Naive thymus-derived CD8-positive, alpha-beta T cell (primary cell): ENCODE results near the gene LTB4R2. TPM values are rescaled to one million over a fixed set of nuclear protein-coding genes. Genes with fewer than 3 reads are reported as not detected.
A peak's percentile ranks its signal among the peaks of the same experiment; 100 is the strongest.

Source experiments
- ATAC-seq, 2 donors: fragments of 150-1000 bp; cut with Tn5 transposase in 1 of 2; sonication (Bioruptor Pico), chemical (Tn5 transposase) in 1 of 2; 1 replicate in 1 of 2; 2 replicates in 1 of 2; pipeline ENCODE4 v1.10.0; 2021; ENCODE audit warnings: mild to moderate bottlenecking in 2 of 2, moderate library complexity in 2 of 2
- POLR2A ChIA-PET: fragments of 350-600 bp; sonication (Branson Sonifier 250); formaldehyde crosslinking; loops from one replicate; lab custom pipeline; 2021; ENCODE audit warnings: antibody characterized with exemption; lab: Charles Lee
- DNase-seq, 10 donors: peaks; one replicate each; pipeline versions ENCODE4 v3.0.0 to v3.0.0-alpha.2; 2020 to 2022
- H3K27ac Mint-ChIP-seq, 10 donors: one replicate each; pipeline ENCODE4 v1.8.0; 2020 to 2022; ENCODE audit warnings: mild to moderate bottlenecking in 10 of 10, mixed read lengths in 10 of 10, moderate library complexity in 4 of 10, inconsistent platforms in 1 of 10
- H3K27me3 Mint-ChIP-seq, 5 donors: one replicate each; pipeline ENCODE4 v1.8.0; 2021 to 2022; ENCODE audit warnings: mixed read lengths in 5 of 5
- H3K36me3 Mint-ChIP-seq, 3 donors: one replicate each; pipeline ENCODE4 v1.8.0; 2020 to 2022; ENCODE audit warnings: mixed read lengths in 3 of 3, mild to moderate bottlenecking in 2 of 3, inconsistent platforms in 1 of 3
- H3K4me1 Mint-ChIP-seq, 4 donors: one replicate each; pipeline ENCODE4 v1.8.0; 2021 to 2022; ENCODE audit warnings: mixed read lengths in 4 of 4
- H3K4me3 Mint-ChIP-seq, 10 donors: one replicate each; pipeline ENCODE4 v1.8.0; 2020 to 2022; ENCODE audit warnings: mild to moderate bottlenecking in 10 of 10, mixed read lengths in 10 of 10, moderate library complexity in 6 of 10, inconsistent platforms in 1 of 10
- H3K9me3 Mint-ChIP-seq, 9 donors: one replicate each; pipeline ENCODE4 v1.8.0; 2020 to 2022; ENCODE audit warnings: mixed read lengths in 9 of 9, mild to moderate bottlenecking in 3 of 9, inconsistent platforms in 1 of 9, moderate library complexity in 1 of 9
- polyA plus RNA-seq, 3 donors: library from polyadenylated mRNA; unstranded; fragments of 300-500 nt; fragmentation: Illumina TruSeq; gene quantifications; one replicate each; pipeline ENCODE4 v1.2.3, GENCODE V29; 2021
- total RNA-seq, 8 experiments: library from RNA in 2 of 8; stranded (reverse) in 2 of 8; gene quantifications; one replicate each; pipeline ENCODE4 v1.2.3 and lab custom pipeline; 2021 to 2026

LTB4R2 gene
- total and polyA plus RNA-seq, 5 experiments from 2014 or later = 0.93 to 13.0 (median 3.5) TPM

- POLR2A ChIA-PET = interaction anchor here (0.6 to 4.1 kb wide), 6 partner anchors 11 to 56 kb away, joined by 3 to 63 read pairs (median 26); partner anchors contain the start of genes CHMP4A, DHRS1, GMPR2 and MDP1
- Mint-ChIP-seq H3K9me3 (no peaks in the 10 kb centered on the region), H3K27me3 (no peaks in the 10 kb centered on the region), H3K36me3 (peaks cover 0 to 38% (median 10%) of the 10 kb centered on the region in 3 donors), H3K4me1 (peaks cover 31 to 44% (median 37%) of the 10 kb centered on the region in 4 donors), H3K4me3 (peak overlapping the region in 4 of 10 donors; percentile 24 to 32 (median 28)), H3K27ac (peak overlapping the region in 3 of 10 donors; percentile 41 to 85 (median 66))
- ATAC-seq (no peak), DNase-seq (no peak)
These were observed 40.6 kb upstream of the LTB4R2 start for GRCh38 chr14:24269368-24269767.

GRCh38 chr14:24269910-24270536 lies 39.9 kb upstream of the LTB4R2 start:
- Mint-ChIP-seq H3K9me3 (no peaks in the 10 kb centered on the region), H3K4me3 (peak overlapping the region; percentile 78 to 94 (median 92)), H3K27me3 (no peaks in the 10 kb centered on the region), H3K27ac (peak overlapping the region; percentile 8 to 100 (median 98)), H3K4me1 (peaks cover 31 to 45% (median 38%) of the 10 kb centered on the region in 4 donors), H3K36me3 (peaks cover 0 to 36% (median 10%) of the 10 kb centered on the region in 3 donors)
- POLR2A ChIA-PET = interaction anchor here (0.8 to 4.1 kb wide), 17 partner anchors 10 to 188 kb away, joined by 3 to 63 read pairs (median 7); partner anchors contain the start of genes CBLN3, CHMP4A, DCAF11 and DHRS1
- ATAC-seq = no peak
- no peak for DNase-seq

GRCh38 chr14:24270537-24271133 lies 39.3 kb upstream of the LTB4R2 start:
- POLR2A ChIA-PET = interaction anchor here (0.6 to 4.1 kb wide), 29 partner anchors 9 to 984 kb away, joined by 3 to 63 read pairs (median 5); partner anchors contain the start of genes CBLN3, CHMP4A, DCAF11 and DHRS1
- H3K27ac Mint-ChIP-seq = peak overlapping the region; percentile 87 to 100 (median 98)
- peak overlapping the region; percentile 78 to 94 (median 92) for H3K4me3 Mint-ChIP-seq
- peaks cover 0 to 30% (median 10%) of the 10 kb centered on the region in 3 donors for H3K36me3 Mint-ChIP-seq
- no peaks in the 10 kb centered on the region for H3K27me3 Mint-ChIP-seq
- H3K4me1 Mint-ChIP-seq = peaks cover 31 to 45% (median 41%) of the 10 kb centered on the region in 4 donors
- ATAC-seq = no peak
- H3K9me3 Mint-ChIP-seq = no peaks in the 10 kb centered on the region
- DNase-seq = peak in 1 of 10 donors; percentile 16

DNA sequence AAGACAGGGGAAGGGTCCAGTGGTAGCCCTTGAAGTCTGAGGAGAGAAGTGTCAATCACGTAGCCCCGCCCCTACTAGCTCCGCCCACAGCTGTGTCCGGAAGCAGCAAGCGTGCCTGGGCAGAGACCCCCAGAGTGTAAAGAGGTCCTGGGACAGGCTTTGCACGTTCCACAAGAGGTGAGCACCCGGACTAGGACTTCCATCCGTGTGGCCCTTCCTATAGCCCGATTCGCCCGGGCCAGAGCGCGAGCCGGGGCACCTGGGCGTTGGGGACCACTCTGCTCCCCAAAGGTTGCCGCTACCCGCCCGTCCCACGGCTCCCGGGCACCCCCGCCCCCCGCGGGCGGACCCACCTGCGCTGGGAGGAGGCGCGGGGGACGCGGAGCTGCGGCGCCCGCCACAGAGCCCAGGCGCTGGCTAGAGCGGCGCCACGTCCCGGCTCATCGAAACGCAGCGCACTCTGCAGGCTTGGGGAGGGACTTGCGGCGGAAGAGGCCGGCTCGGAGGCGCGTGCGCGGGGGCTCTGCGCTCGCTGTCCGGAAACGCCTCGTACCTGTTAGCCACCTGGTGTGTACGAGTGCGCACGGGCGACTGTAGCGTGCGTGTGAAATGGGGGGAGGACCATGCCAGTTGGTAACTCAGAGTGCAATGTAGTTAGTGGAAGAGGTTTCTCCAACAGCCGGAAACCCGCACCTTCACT lies 38.7 kb upstream of the LTB4R2 start, which contains the start of gene RABGGTA:
RABGGTA (minus strand) TSS at position 464 of the 700 bp plus-strand sequence. CDS start 482 bp downstream, outside the sequence.
- ATAC-seq = peak; percentile 86 to 91
- peak within 1 kb of the TSS; percentile 92 to 100 (median 99) for H3K27ac Mint-ChIP-seq
- DNase-seq = peak; percentile 87 to 98 (median 94)
- POLR2A ChIA-PET = interaction anchor here (0.6 to 4.1 kb wide), 33 partner anchors 9 to 985 kb away, joined by 3 to 63 read pairs (median 5); partner anchors contain the start of genes CBLN3, CHMP4A, DCAF11 and DHRS1
- H3K4me1 Mint-ChIP-seq = peaks cover 31 to 45% (median 41%) of the 10 kb centered on the region in 4 donors
- H3K4me3 Mint-ChIP-seq = peak within 1 kb of the TSS; percentile 78 to 94 (median 92)
- H3K9me3 Mint-ChIP-seq = no peaks in the 10 kb centered on the region
- H3K27me3 Mint-ChIP-seq = no peaks in the 10 kb centered on the region
- peaks cover 0 to 24% (median 10%) of the 10 kb centered on the region in 3 donors for H3K36me3 Mint-ChIP-seq

- H3K27ac Mint-ChIP-seq = peak overlapping the region; percentile 92 to 100 (median 98)
- no peaks in the 10 kb centered on the region for H3K27me3 Mint-ChIP-seq
- POLR2A ChIA-PET = interaction anchor here (0.7 to 4.1 kb wide), 26 partner anchors 9 to 986 kb away, joined by 3 to 63 read pairs (median 6); partner anchors contain the start of genes CBLN3, CHMP4A, DCAF11 and DHRS1
- H3K9me3 Mint-ChIP-seq = no peaks in the 10 kb centered on the region
- peaks cover 31 to 48% (median 42%) of the 10 kb centered on the region in 4 donors for H3K4me1 Mint-ChIP-seq
- ATAC-seq (no peak), DNase-seq (no peak)
- peak overlapping the region; percentile 78 to 94 (median 90) for H3K4me3 Mint-ChIP-seq
- H3K36me3 Mint-ChIP-seq = peaks cover 0 to 18% (median 6%) of the 10 kb centered on the region in 3 donors
These were observed 38.1 kb upstream of the LTB4R2 start for GRCh38 chr14:24271834-24272263.

- Mint-ChIP-seq H3K4me1 (peaks cover 30 to 53% (median 45%) of the 10 kb centered on the region in 4 donors), H3K36me3 (peaks cover 0 to 12% (median 2%) of the 10 kb centered on the region in 3 donors), H3K27me3 (no peaks in the 10 kb centered on the region), H3K4me3 (peak overlapping the region in 9 of 10 donors; percentile 17 to 93 (median 89)), H3K9me3 (no peaks in the 10 kb centered on the region), H3K27ac (peak overlapping the region; percentile 92 to 100 (median 98))
- POLR2A ChIA-PET = interaction anchor here (1.0 to 4.1 kb wide), 14 partner anchors 8 to 169 kb away, joined by 3 to 63 read pairs (median 9); partner anchors contain the start of genes CHMP4A, DCAF11, DHRS1 and IPO4
- DNase-seq (no peak), ATAC-seq (no peak)
These were observed 37.5 kb upstream of the LTB4R2 start for GRCh38 chr14:24272467-24272866.

DNA sequence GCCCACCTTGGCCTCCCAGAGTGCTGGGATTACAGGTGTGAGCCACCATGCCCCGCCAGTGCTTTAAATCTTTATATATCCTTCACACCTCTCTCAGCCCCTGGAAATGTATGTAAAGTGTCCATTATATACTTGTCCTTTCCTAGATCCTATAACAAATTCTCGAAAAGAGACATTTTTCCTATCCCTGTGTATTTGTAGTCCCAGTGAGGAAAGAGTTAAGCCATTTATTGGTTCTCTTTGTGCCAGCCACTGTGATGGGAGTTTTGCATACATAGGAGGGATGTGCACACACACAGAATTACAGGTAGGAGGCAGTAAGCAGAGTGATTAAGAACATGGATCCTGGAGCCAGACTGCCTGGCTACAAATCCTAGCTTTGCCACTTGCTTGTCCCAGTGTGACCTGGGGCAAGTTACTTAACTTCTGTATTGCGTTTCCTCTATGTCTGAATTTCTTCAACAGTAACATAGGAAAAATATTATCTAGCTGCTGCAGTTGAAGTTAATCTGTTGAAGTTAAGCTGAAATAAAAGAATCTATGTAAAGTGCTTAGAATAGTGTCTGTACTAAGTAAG lies 36.4 kb upstream of the LTB4R2 start:
- DNase-seq = peak in 1 of 10 donors; percentile 26
- Mint-ChIP-seq H3K4me1 (peaks cover 33 to 63% (median 53%) of the 10 kb centered on the region in 4 donors), H3K36me3 (peaks cover 0 to 5% (median 0%) of the 10 kb centered on the region in 3 donors), H3K4me3 (peak overlapping the region in 4 of 10 donors; percentile 2 to 36 (median 10)), H3K27ac (peak overlapping the region in 9 of 10 donors; percentile 78 to 100 (median 98)), H3K9me3 (no peaks in the 10 kb centered on the region), H3K27me3 (no peaks in the 10 kb centered on the region)
- POLR2A ChIA-PET = interaction anchor here (0.7 to 1.8 kb wide), 4 partner anchors 27 to 159 kb away, joined by 3 to 7 read pairs (median 4); partner anchors contain the start of genes DCAF11, NOP9, NRL and TINF2
- ATAC-seq = no peak

- H3K4me1 Mint-ChIP-seq = peaks cover 36 to 69% (median 59%) of the 10 kb centered on the region in 4 donors
- peaks cover 0 to 1% (median 0%) of the 10 kb centered on the region in 3 donors for H3K36me3 Mint-ChIP-seq
- peak overlapping the region; percentile 27 to 100 (median 98) for H3K27ac Mint-ChIP-seq
- H3K9me3 Mint-ChIP-seq = no peaks in the 10 kb centered on the region
- H3K27me3 Mint-ChIP-seq = no peaks in the 10 kb centered on the region
- ATAC-seq = peak in 1 of 2 donors; percentile 2
- peak in 6 of 10 donors; percentile 12 to 42 (median 26) for DNase-seq
- POLR2A ChIA-PET = interaction anchor here (0.9 to 1.8 kb wide), 3 partner anchors 26 to 160 kb away, joined by 3 to 7 read pairs (median 4); partner anchors contain the start of genes DCAF11, NOP9, NRL and TINF2
- H3K4me3 Mint-ChIP-seq = peak overlapping the region in 7 of 10 donors; percentile 0 to 40 (median 2)
These were observed 35.8 kb upstream of the LTB4R2 start for GRCh38 chr14:24274101-24274543.

DNA sequence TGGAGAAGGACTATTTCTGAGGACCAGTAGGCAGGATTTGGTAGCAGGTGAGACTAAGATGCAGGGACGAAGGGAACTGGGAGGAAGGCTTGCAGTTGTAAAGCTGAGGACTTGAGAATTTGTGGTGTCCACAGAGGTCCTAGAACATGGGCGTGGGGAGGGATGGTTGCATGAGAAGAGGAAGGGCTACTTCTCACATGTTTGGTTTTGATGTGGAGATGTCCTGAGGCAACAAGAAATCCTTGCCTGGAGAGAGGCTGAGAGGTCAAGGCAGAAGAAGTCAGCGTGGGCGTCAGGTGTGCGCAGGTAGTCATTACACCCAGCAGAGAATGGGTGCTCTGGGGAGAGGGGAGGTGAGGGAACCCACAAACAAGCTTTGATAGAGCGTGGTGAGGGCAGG lies 32.9 kb upstream of the LTB4R2 start:
- POLR2A ChIA-PET = interaction anchor here (1.0 to 1.5 kb wide), 2 partner anchors 14 to 20 kb away, joined by 3 read pairs; no protein-coding TSS in a partner anchor

DNA sequence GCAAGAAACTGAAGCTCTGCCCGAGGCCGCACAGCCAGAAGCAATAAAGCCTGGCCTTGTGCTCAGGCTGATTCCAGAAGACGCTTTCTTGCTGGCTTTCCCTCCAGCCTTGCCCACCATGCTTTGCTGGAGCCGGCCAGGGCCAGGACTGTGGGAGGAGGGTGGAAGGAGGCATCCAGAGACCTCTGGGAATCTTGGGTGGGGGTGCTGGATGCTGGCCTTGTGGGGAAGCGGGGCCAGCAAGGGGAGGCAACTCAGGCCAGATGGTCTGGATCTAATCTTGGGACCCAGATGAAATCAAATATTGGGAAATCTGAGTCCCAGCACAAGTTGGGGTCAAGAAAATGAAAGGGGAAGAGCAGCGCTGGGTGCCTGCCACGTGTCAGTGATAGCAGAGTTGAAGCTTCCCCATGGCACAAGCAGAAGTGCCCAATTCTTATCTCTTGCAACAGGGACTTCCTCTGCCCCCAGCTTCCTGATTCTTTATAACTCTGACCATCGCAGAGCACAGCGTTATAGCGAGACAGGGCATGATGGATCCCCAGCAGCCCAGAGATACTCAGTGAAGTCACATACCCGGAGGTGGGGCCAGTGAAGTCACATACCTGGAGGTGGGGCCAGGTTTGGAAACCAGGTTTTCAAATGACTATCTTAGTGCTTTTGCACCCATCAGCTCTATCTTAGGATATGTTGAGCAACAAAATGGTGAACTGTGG lies 32.2 kb upstream of the LTB4R2 start:
- Mint-ChIP-seq H3K27me3 (no peaks in the 10 kb centered on the region), H3K27ac (peak overlapping the region in 8 of 10 donors; percentile 11 to 88 (median 60)), H3K36me3 (no peaks in the 10 kb centered on the region), H3K4me1 (peaks cover 32 to 71% (median 49%) of the 10 kb centered on the region in 4 donors), H3K9me3 (no peaks in the 10 kb centered on the region), H3K4me3 (peak overlapping the region in 3 of 10 donors; percentile 24 to 40 (median 32))
- DNase-seq = no peak
- POLR2A ChIA-PET = interaction anchor here (0.9 to 1.0 kb wide), 2 partner anchors 20 to 54 kb away, joined by 3 read pairs; no protein-coding TSS in a partner anchor
- no peak for ATAC-seq

More for the DNA sequence above, 32.9 kb upstream of the LTB4R2 start:
- Mint-ChIP-seq H3K27ac (peak overlapping the region in 6 of 10 donors; percentile 46 to 81 (median 62)), H3K27me3 (no peaks in the 10 kb centered on the region), H3K36me3 (no peaks in the 10 kb centered on the region), H3K9me3 (no peaks in the 10 kb centered on the region), H3K4me3 (peak overlapping the region in 2 of 10 donors; percentile 3 to 45), H3K4me1 (peaks cover 37 to 78% (median 56%) of the 10 kb centered on the region in 4 donors)
- DNase-seq (no peak), ATAC-seq (no peak)
